K562 (cell line): ENCODE results near the gene BCAR1.

Source experiments
- BHLHE40 ChIP-seq: IDR thresholded peaks from 2 replicates; pipeline ENCODE4 v1.6.1; 2011; ENCODE audit warnings: low read length, improper control_type of control experiment
- CEBPZ ChIP-seq: fragments of 150-350 bp; IDR thresholded peaks from 2 replicates; pipeline ENCODE4 v1.6.1; 2014; ENCODE audit warnings: low read depth, mild to moderate bottlenecking, low read length, borderline replicate concordance
- FOXA3 ChIP-seq, 2 experiments: fragments of 450-650 bp in 1 of 2; sonication (generic) in 1 of 2; formaldehyde crosslinking; IDR thresholded peaks in 1 of 2; conservative IDR thresholded peaks in 1 of 2; 2 replicates each; pipeline versions ENCODE4 v1.4.0 to v1.8.0; 2020 to 2022; ENCODE audit warnings: mild to moderate bottlenecking in 2 of 2, missing genetic modification reagents in 1 of 2
- HDAC1 ChIP-seq, 2 experiments: fragments of 450-650 bp; IDR thresholded peaks; 2 replicates each; pipeline ENCODE4 v1.6.1; 2016 to 2017; ENCODE audit warnings: inconsistent platforms in 1 of 2, mild to moderate bottlenecking in 1 of 2, moderate library complexity in 1 of 2
- ID3 ChIP-seq, 2 experiments: fragments of 250-450 bp in 1 of 2; fragments of 450-650 bp in 1 of 2; sonication (Bioruptor Pico) in 1 of 2; IDR thresholded peaks; 2 replicates each; pipeline versions ENCODE4 v1.6.1 to v1.8.0; 2016 to 2021; ENCODE audit warnings: mild to moderate bottlenecking in 2 of 2, moderate library complexity in 2 of 2, missing compliant biosample characterization in 1 of 2, missing genetic modification characterization in 1 of 2
- PCBP2 ChIP-seq: fragments of 200-400 bp; formaldehyde crosslinking; IDR thresholded peaks from 2 replicates; pipeline ENCODE4 v1.6.1; 2018; ENCODE audit warnings: low read length, low read depth, mild to moderate bottlenecking, moderate library complexity; ENCODE audit not compliant: poor library complexity, severe bottlenecking
- TEAD4 ChIP-seq, 2 experiments: sonication (generic) in 1 of 2; formaldehyde crosslinking in 1 of 2; IDR thresholded peaks; 2 replicates each; pipeline versions ENCODE4 v1.6.1 to v1.8.0; 2012 to 2022; ENCODE audit warnings: borderline replicate concordance in 1 of 2, inconsistent platforms in 1 of 2, low read length in 1 of 2, mild to moderate bottlenecking in 1 of 2, missing genetic modification reagents in 1 of 2
- TOE1 ChIP-seq, 2 experiments: fragments of 450-650 bp in 1 of 2; sonication (generic) in 1 of 2; formaldehyde crosslinking in 1 of 2; IDR thresholded peaks; 2 replicates each; pipeline versions ENCODE4 v1.7.1 to v1.8.0; 2016 to 2022; ENCODE audit warnings: borderline replicate concordance in 2 of 2, mild to moderate bottlenecking in 2 of 2, antibody characterized with exemption in 1 of 2, inconsistent platforms in 1 of 2, low read depth in 1 of 2, missing genetic modification reagents in 1 of 2, moderate library complexity in 1 of 2
- ZNF717 ChIP-seq: fragments of 250-450 bp; sonication (Bioruptor Pico); IDR thresholded peaks from 2 replicates; pipeline ENCODE4 v1.5.0; 2021
- ZNF785 ChIP-seq: fragments of 250-450 bp; sonication (Bioruptor Pico); IDR thresholded peaks from 2 replicates; pipeline ENCODE4 v1.4.0; 2020; ENCODE audit warnings: mild to moderate bottlenecking

GRCh38 chr16:75286389-75286788, 35.0 kb upstream of the BCAR1 start:
- TF ChIP-seq ZNF717 (CRISPR knock-in tag): no peak
- TF ChIP-seq CEBPZ: no peak
- TF ChIP-seq FOXA3 (CRISPR knock-in tag; conservative IDR thresholded peaks at IDR 0.05 in 1 of 2, IDR thresholded peaks at IDR 0.05 in 1 of 2): no peak
- no peak for TF ChIP-seq TEAD4 (IDR thresholded peaks at IDR 0.05; ENCODE audit: low read length)
- TF ChIP-seq TEAD4 (CRISPR knock-in tag; IDR thresholded peaks at IDR 0.05; ENCODE audit: borderline replicate concordance): no peak
- no peak for TF ChIP-seq ID3 (CRISPR knock-in tag; IDR thresholded peaks at IDR 0.05)
- TF ChIP-seq ID3 (tag; IDR thresholded peaks at IDR 0.05): no peak
- no peak for TF ChIP-seq ZNF785 (CRISPR knock-in tag)
- no peak for TF ChIP-seq TOE1 (IDR thresholded peaks at IDR 0.05; ENCODE audit: borderline replicate concordance)
- no peak for TF ChIP-seq TOE1 (CRISPR knock-in tag; IDR thresholded peaks at IDR 0.05; ENCODE audit: borderline replicate concordance, low read depth)
- no peak for TF ChIP-seq HDAC1 (IDR thresholded peaks at IDR 0.05)
- TF ChIP-seq BHLHE40: no peak
- no peak for TF ChIP-seq PCBP2
